AG04449 (cell line): ENCODE measurements around the gene TBC1D1.

Source experiments
- CTCF ChIA-PET: fragments of 350-600 bp; formaldehyde crosslinking; extraction: SDS; loops from one replicate; lab custom pipeline; 2021; ENCODE audit warnings: antibody characterized with exemption; lab: Yijun Ruan, JAX
- POLR2A ChIA-PET: fragments of 400-600, 350-600 bp; formaldehyde crosslinking; extraction: SDS; loops from one replicate; lab custom pipeline; 2020; ENCODE audit warnings: antibody characterized with exemption, inconsistent platforms; lab: Yijun Ruan, JAX
- DNase-seq: peaks from one replicate; pipeline ENCODE4 v3.0.0-alpha.2; 2010; ENCODE audit warnings: low read depth, low spot score
- H3K4me3 ChIP-seq: 2 replicates; pipeline ENCODE4 v1.5.1; 2011; ENCODE audit warnings: low read depth, mild to moderate bottlenecking, control low read depth, low read length
- TF ChIP-seq, protein P1 (sequence below): IDR thresholded peaks from one replicate; pipeline ENCODE4 v1.5.1; 2011; ENCODE audit warnings: mild to moderate bottlenecking, moderate library complexity, low read length, control low read depth, inconsistent platforms; ENCODE audit not compliant: insufficient read depth; ENCODE audit errors: missing control alignments

Gene TBC1D1

GRCh38 chr4:37858872-37859271 is 32.0 kb upstream of the TBC1D1 start:
- POLR2A ChIA-PET, result no interaction called here
- CTCF ChIA-PET, result interaction anchor here (1.1 to 1.2 kb wide), 2 partner anchors 20 to 179 kb away, joined by 3 read pairs; no protein-coding TSS in a partner anchor
- DNase-seq, result no peak
- H3K4me3 ChIP-seq, result no peak overlapping the region
- TF ChIP-seq, protein P1, sequence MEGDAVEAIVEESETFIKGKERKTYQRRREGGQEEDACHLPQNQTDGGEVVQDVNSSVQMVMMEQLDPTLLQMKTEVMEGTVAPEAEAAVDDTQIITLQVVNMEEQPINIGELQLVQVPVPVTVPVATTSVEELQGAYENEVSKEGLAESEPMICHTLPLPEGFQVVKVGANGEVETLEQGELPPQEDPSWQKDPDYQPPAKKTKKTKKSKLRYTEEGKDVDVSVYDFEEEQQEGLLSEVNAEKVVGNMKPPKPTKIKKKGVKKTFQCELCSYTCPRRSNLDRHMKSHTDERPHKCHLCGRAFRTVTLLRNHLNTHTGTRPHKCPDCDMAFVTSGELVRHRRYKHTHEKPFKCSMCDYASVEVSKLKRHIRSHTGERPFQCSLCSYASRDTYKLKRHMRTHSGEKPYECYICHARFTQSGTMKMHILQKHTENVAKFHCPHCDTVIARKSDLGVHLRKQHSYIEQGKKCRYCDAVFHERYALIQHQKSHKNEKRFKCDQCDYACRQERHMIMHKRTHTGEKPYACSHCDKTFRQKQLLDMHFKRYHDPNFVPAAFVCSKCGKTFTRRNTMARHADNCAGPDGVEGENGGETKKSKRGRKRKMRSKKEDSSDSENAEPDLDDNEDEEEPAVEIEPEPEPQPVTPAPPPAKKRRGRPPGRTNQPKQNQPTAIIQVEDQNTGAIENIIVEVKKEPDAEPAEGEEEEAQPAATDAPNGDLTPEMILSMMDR, result no peak

- TF ChIP-seq, protein P1, result no peak
- ChIA-PET CTCF (interaction anchor here (0.6 to 2.1 kb wide), 3 partner anchors 12 to 183 kb away, joined by 3 to 5 read pairs (median 4); no protein-coding TSS in a partner anchor), POLR2A (no interaction called here)
- DNase-seq, result no peak
- no peak overlapping the region for H3K4me3 ChIP-seq
Observed at GRCh38 chr4:37860266-37860665, 30.6 kb upstream of the TBC1D1 start.

DNA sequence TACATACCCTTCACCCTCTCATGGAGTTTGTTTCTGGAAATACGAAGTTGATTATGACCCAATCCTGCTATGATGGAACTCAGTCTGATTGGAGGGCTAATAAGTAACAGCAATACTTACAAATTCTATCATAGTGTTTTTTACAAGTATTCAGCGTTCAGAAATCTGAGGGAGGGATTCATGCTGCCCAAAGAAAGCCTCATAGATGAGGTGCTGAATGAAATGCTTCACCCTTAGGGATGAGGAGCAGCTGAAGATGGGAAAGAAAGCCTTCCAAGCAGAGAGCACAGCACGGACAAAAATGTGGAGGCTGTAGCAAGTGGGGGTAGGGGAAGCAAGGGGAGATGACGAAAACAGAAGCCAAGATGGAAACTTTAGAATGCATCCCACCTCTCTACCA is 27.9 kb upstream of the TBC1D1 start:
- no peak overlapping the region for H3K4me3 ChIP-seq
- CTCF ChIA-PET, result no interaction called here
- DNase-seq, result no peak
- POLR2A ChIA-PET, result no interaction called here
- TF ChIP-seq, protein P1, result no peak

DNA sequence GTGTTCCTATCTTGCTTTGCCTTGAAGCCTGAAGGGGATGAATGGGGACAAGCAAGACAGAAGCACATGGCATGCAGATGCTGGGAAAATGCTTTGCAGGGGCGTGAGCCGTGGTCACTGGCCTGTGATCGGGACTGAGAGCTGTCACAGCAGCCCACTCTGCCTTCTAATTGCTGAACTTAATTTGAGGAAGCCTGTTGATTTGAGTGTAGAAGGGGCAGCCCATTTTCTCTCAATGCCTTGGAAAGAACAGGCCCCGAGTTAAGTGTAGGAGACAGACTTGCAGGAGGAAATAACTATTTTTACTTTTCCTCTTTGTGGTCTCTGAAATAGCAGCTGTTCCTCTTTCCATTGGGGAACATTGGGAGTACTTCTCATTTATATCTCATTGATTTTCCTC is 26.1 kb upstream of the TBC1D1 start:
- H3K4me3 ChIP-seq, result no peak overlapping the region
- no peak for DNase-seq
- ChIA-PET CTCF (interaction anchor here (1.0 kb wide), 1 partner anchor 14 kb away, joined by 3 read pairs; no protein-coding TSS in a partner anchor), POLR2A (no interaction called here)
- TF ChIP-seq, protein P1, result no peak

DNA sequence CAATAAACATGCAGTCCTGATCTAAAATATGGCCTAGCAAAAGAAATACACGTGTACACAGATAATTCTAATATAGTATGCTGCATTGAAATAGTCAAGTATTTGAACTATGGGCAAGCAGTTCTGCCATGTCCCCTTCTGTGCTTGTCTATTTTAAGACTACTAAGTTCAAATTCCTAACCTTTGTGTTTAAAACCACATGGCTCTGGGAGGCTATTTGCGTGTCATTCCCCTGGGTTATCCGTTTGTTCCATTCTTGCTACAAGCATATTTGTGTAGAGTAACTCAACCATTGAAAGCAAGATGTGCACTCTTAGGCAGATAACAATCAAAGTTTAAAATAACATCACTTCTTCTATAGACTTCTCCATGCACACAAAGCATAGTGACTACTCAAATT is 25.4 kb upstream of the TBC1D1 start:
- no peak overlapping the region for H3K4me3 ChIP-seq
- TF ChIP-seq, protein P1, result no peak
- ChIA-PET CTCF (interaction anchor here (1.0 kb wide), 1 partner anchor 15 kb away, joined by 3 read pairs; no protein-coding TSS in a partner anchor), POLR2A (no interaction called here)
- peak; percentile 12 for DNase-seq

GRCh38 chr4:37867102-37867501 is 23.8 kb upstream of the TBC1D1 start:
- H3K4me3 ChIP-seq, result no peak overlapping the region
- ChIA-PET POLR2A (no interaction called here), CTCF (no interaction called here)
- DNase-seq, result no peak
- TF ChIP-seq, protein P1, result no peak
